Transverse colon (tissue), 4 donors: Measurements from ENCODE around the gene ADIPOQ. TPM values are rescaled to one million over a fixed set of nuclear protein-coding genes. Genes with fewer than 3 reads are reported as not detected.
"Not testable (repeated sequence)": the region's sequence is repeated elsewhere in the genome, so short reads cannot be mapped to it uniquely, and the experiment has no call there.

ENCODE experiments used
- DNase-seq: peaks from one replicate; pipeline ENCODE4 v3.0.0-alpha.2; 2019
- H3K27ac ChIP-seq, 4 donors: fragments of 200-600 bp; sonication (generic); 2 replicates each; pipeline ENCODE4 v1.5.1; 2016 to 2018; ENCODE audit warnings: inconsistent platforms in 4 of 4
- H3K27me3 ChIP-seq: fragments of 200-600 bp; sonication (generic); 2 replicates; pipeline ENCODE4 v1.5.1; 2017; ENCODE audit warnings: inconsistent platforms
- H3K36me3 ChIP-seq, 4 donors: fragments of 200-600 bp; sonication (generic); 2 replicates each; pipeline ENCODE4 v1.5.1; 2017 to 2019; ENCODE audit warnings: inconsistent platforms in 4 of 4
- H3K4me1 ChIP-seq, 4 donors: fragments of 200-600 bp; sonication (generic); 2 replicates each; pipeline ENCODE4 v1.5.1; 2017 to 2020; ENCODE audit warnings: inconsistent platforms in 4 of 4
- H3K4me3 ChIP-seq, 4 donors: fragments of 200-600 bp; sonication (generic); 1 replicate in 1 of 4; 2 replicates in 3 of 4; pipeline versions ENCODE4 v1.5.1 to v1.6.1; 2017 to 2019; ENCODE audit warnings: inconsistent platforms in 4 of 4
- H3K9me3 ChIP-seq, 2 donors: fragments of 200-600 bp; sonication (generic); 2 replicates each; pipeline ENCODE4 v1.5.1; 2017 to 2019; ENCODE audit warnings: inconsistent platforms in 2 of 2
- EP300 ChIP-seq: sonication (generic); formaldehyde crosslinking; IDR thresholded peaks from one replicate; pipeline ENCODE4 v1.6.1; 2017; ENCODE audit warnings: antibody characterized with exemption, low read depth
- POLR2A ChIP-seq: fragments of 450-650 bp; IDR thresholded peaks from one replicate; pipeline ENCODE4 v1.6.1; 2016; ENCODE audit warnings: antibody characterized with exemption, mild to moderate bottlenecking, moderate library complexity
- POLR2AphosphoS5 ChIP-seq, 3 donors: sonication (generic); formaldehyde crosslinking; IDR thresholded peaks; one replicate each; pipeline ENCODE4 v1.6.1; 2016; ENCODE audit warnings: antibody characterized with exemption in 3 of 3
- WGBS, 2 donors: methylation state at CpG; one replicate each; pipeline ENCODE4 v1.1.5; 2018; ENCODE audit warnings: low coverage in 1 of 2; 5-methylcytosine and 5-hydroxymethylcytosine counted together
- in situ Hi-C, 4 donors: fragments of 200-750 bp; cut with MboI; loops; one replicate each; pipeline versions ENCODE4 v1.15.0 to v1.15.1; 2017; ENCODE audit warnings: low sequenced_read_pairs in 3 of 4, low pct_ligation_motif_present in 1 of 4, low pct_unique_long_range_greater_than_20kb in 1 of 4
- intact Hi-C: fragments of 100-400 bp; cut with DNase I; formaldehyde crosslinking; loops from one replicate; pipeline ENCODE4 v1.15.1; 2023; ENCODE audit warnings: low total_unique reads
- total RNA-seq, 4 donors: library from RNA; depleted of rRNA; stranded (reverse); fragments of >200 nt; gene quantifications; one replicate each; pipeline ENCODE4 v1.1.0, GENCODE V29; 2016
- TF ChIP-seq, protein P1 (sequence below), 5 experiments: fragments of 200-600 bp in 3 of 5; fragments of 450-650 bp in 2 of 5; sonication (generic) in 3 of 5; IDR thresholded peaks; 1 replicate in 2 of 5; 2 replicates in 3 of 5; pipeline ENCODE4 v1.5.1; 2016 to 2017; ENCODE audit warnings: antibody characterized with exemption in 5 of 5, inconsistent platforms in 3 of 5, mild to moderate bottlenecking in 2 of 5, moderate library complexity in 1 of 5

The ADIPOQ gene
- total RNA-seq, 4 donors from 2014 or later: 4.6 to 11.7 (median 7.5) TPM; not detected in 1

DNA sequence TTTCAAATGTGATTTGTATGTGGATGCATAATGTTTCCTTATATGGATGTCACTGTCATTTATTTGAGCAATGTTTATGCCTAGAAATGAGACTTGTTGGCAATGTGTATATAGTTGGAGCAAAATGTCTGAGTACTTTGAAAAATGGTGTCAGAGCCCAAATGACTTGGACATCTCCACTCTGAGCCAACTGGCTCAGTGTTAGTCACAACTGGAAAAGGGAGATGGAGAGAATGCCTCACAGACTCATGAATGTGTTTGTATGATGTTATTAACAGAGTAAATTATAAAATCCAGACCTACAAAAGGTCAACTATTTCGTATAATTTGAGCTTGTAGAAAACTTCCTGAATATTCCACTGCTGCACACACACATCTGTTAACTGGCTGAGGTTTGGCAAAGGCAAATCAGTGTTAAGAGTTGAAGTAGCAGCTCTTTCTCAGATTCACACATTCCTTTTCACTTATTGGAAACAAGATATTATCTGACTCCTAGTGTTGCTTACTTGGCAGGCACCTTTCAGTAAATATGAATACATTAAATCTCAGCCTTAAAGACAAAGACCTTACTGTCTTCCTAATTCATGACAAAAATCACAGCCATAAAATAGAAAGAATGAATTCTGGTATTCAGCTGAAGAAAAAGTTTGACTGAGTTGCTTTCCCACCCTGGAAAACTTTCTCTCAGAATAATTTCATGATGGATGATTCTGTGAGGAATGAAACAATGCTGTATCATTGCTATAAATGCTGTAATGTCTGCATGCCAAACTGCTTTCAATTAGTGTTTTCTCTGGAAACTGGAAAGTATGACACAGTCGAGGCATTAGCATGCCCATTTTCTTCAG is 27.0 kb downstream of the ADIPOQ start:
- no peak for TF ChIP-seq POLR2AphosphoS5 (IDR thresholded peaks at IDR 0.05)
- no peak for TF ChIP-seq EP300
- TF ChIP-seq POLR2A: no peak
- TF ChIP-seq, protein P1, sequence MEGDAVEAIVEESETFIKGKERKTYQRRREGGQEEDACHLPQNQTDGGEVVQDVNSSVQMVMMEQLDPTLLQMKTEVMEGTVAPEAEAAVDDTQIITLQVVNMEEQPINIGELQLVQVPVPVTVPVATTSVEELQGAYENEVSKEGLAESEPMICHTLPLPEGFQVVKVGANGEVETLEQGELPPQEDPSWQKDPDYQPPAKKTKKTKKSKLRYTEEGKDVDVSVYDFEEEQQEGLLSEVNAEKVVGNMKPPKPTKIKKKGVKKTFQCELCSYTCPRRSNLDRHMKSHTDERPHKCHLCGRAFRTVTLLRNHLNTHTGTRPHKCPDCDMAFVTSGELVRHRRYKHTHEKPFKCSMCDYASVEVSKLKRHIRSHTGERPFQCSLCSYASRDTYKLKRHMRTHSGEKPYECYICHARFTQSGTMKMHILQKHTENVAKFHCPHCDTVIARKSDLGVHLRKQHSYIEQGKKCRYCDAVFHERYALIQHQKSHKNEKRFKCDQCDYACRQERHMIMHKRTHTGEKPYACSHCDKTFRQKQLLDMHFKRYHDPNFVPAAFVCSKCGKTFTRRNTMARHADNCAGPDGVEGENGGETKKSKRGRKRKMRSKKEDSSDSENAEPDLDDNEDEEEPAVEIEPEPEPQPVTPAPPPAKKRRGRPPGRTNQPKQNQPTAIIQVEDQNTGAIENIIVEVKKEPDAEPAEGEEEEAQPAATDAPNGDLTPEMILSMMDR (IDR thresholded peaks at IDR 0.05): no peak
- Histone ChIP-seq H3K9me3 (no peaks in the 10 kb centered on the region), H3K27ac (no peak overlapping the region), H3K4me1 (no peaks in the 10 kb centered on the region), H3K36me3 (no peaks in the 10 kb centered on the region), H3K4me3 (no peak overlapping the region), H3K27me3 (no peaks in the 10 kb centered on the region)
- WGBS, 2 donors: 30 to 46% methylated on average over 2 of the region's 2 CpGs
- no peak for DNase-seq
- intact Hi-C loops (no loop called here), in situ Hi-C loops (no loop called here)

DNA sequence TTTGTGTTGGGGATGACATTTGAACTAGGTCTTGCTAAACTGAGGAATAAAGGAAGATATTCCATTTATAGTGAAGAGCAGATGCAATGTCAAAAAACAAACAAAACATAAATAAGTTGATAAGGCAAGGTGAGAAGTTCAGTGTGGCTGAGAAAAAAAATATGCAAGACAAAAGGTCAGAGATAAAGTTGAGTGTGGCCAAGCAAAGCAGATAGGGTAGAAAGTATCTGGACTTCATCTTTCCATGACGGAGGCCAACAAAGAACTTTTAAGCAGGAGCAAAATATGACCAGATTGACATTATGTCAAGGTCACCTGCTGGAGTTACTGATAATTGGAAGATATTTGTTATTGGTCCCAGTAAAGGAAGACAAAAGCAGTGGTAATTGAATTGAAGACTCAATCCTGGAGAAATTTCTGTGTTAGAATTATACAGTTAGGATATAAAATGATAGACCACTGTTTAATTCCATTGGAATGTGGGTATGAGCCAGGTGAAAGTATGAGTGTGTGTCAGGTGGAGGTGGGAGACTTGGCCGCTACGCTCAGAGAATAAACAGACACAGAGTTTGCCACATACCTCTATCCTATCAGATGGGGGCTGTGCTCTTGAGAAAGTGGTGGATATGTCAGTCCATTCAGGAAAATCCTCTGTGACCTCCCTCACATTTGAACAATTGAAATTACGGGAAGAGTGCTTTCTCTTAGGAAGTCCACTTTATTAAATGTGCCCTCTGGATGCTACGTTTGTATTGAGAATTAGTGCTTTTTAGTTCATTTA is 28.1 kb downstream of the ADIPOQ start:
- Histone ChIP-seq H3K27ac (no peak overlapping the region), H3K9me3 (no peaks in the 10 kb centered on the region), H3K4me1 (no peaks in the 10 kb centered on the region), H3K36me3 (no peaks in the 10 kb centered on the region), H3K4me3 (no peak overlapping the region), H3K27me3 (no peaks in the 10 kb centered on the region)
- DNase-seq: no peak
- intact Hi-C loops: no loop called here
- 77 to 84% methylated on average over 4 to 5 of the region's 5 CpGs for WGBS, 2 donors
- in situ Hi-C loops: no loop called here
- TF ChIP-seq POLR2AphosphoS5 (IDR thresholded peaks at IDR 0.05) (no peak), EP300 (no peak), POLR2A (no peak)

GRCh38 chr3:186871403-186871924 is 29.0 kb downstream of the ADIPOQ start:
- TF ChIP-seq POLR2A: no peak
- TF ChIP-seq, protein P1 (IDR thresholded peaks at IDR 0.05): no peak
- no peak for TF ChIP-seq POLR2AphosphoS5 (IDR thresholded peaks at IDR 0.05)
- no peak for TF ChIP-seq EP300
- Histone ChIP-seq H3K4me1 (no peaks in the 10 kb centered on the region), H3K36me3 (no peaks in the 10 kb centered on the region), H3K9me3 (peaks cover 0 to 1% of the 10 kb centered on the region in 2 donors), H3K27ac (no peak overlapping the region), H3K4me3 (no peak overlapping the region), H3K27me3 (no peaks in the 10 kb centered on the region)
- no peak for DNase-seq
- in situ Hi-C loops (no loop called here), intact Hi-C loops (no loop called here)
- WGBS, 2 donors: 49 to 57% methylated on average over 2 of the region's 2 CpGs

DNA sequence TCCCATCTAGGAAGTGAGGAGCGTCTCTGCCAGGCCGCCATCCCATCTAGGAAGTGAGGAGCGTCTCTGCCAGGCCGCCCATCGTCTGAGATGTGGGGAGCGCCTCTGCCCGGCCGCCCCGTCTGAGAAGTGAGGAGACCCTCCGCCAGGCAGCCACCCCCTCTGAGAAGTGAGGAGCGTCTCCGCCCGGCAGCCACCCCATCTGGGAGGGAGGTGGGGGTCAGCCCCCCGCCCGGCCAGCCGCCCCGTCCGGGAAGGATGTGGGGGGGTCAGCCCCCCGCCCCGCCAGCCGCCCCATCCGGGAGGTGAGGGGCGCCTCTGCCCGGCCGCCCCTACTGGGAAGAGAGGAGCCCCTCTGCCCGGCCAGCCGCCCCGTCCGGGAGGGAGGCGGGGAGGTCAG is 31.3 kb downstream of the ADIPOQ start:
- H3K9me3 ChIP-seq, H3K4me3 ChIP-seq, H3K36me3 ChIP-seq, H3K4me1 ChIP-seq, H3K27me3 ChIP-seq, intact Hi-C loops, DNase-seq, in situ Hi-C loops, H3K27ac ChIP-seq: not testable (repeated sequence)
- no CpG with 5 or more reads among the region's 30 CpGs for WGBS, 2 donors

GRCh38 chr3:186874216-186874615 is 31.7 kb downstream of the ADIPOQ start:
- H3K4me1 ChIP-seq, intact Hi-C loops, DNase-seq, H3K36me3 ChIP-seq, H3K27ac ChIP-seq, in situ Hi-C loops, H3K27me3 ChIP-seq, H3K9me3 ChIP-seq, H3K4me3 ChIP-seq: not testable (repeated sequence)
- 100% methylated on average over 8 of the region's 24 CpGs; no CpG with 5 or more reads in 1 of the 2 donors for WGBS, 2 donors

DNA sequence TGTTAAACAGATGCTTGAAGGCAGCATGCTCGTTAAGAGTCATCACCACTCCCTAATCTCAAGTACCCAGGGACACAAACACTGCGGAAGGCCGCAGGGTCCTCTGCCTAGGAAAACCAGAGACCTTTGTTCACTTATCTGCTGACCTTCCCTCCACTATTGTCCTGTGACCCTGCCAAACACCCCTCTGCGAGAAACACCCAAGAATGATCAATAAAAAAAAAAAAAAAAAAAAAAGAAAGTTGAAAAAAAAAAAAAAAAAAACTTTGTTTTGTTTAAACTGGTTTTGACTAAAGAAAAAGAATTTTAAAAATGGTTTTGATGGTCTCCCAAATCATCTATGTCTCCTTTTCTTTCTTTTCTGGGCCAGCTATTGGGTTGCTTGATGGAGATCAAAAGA is 32.3 kb downstream of the ADIPOQ start:
- H3K27ac ChIP-seq, H3K4me1 ChIP-seq, intact Hi-C loops, in situ Hi-C loops, H3K27me3 ChIP-seq, H3K9me3 ChIP-seq, H3K36me3 ChIP-seq, DNase-seq, H3K4me3 ChIP-seq: not testable (repeated sequence)
- WGBS, 2 donors: 55 to 94% methylated on average over 1 to 2 of the region's 4 CpGs
